Stomach (tissue), 9 donors: ENCODE results near the gene PRODH2. TPM values are rescaled to one million over a fixed set of nuclear protein-coding genes. Genes with fewer than 3 reads are reported as not detected.

Experiments
- DNase-seq, 2 donors: peaks; one replicate each; pipeline versions ENCODE4 v3.0.0 to v3.0.0-alpha.2; 2013 to 2019
- H3K27ac ChIP-seq, 5 donors: fragments of 200-600 bp in 4 of 5; sonication (generic) in 4 of 5; one replicate each; pipeline ENCODE4 v1.5.1; 2013 to 2019; ENCODE audit warnings: mild to moderate bottlenecking in 1 of 5, moderate library complexity in 1 of 5
- H3K27me3 ChIP-seq, 3 donors: fragments of 200-600 bp; sonication (generic); one replicate each; pipeline ENCODE4 v1.5.1; 2017 to 2019; ENCODE audit warnings: mixed run types in 1 of 3
- H3K36me3 ChIP-seq, 4 donors: fragments of 200-600 bp; sonication (generic); 1 replicate in 3 of 4; 2 replicates in 1 of 4; pipeline ENCODE4 v1.5.1; 2016 to 2019
- H3K4me1 ChIP-seq, 4 donors: fragments of 200-600 bp; sonication (generic); one replicate each; pipeline ENCODE4 v1.5.1; 2016 to 2019
- H3K4me3 ChIP-seq, 4 donors: fragments of 200-600 bp; sonication (generic) in 3 of 4; one replicate each; pipeline ENCODE4 v1.5.1; 2016 to 2019; ENCODE audit warnings: mild to moderate bottlenecking in 1 of 4
- H3K9me3 ChIP-seq, 4 donors: fragments of 200-600 bp; sonication (generic); one replicate each; pipeline ENCODE4 v1.5.1; 2016 to 2019
- EP300 ChIP-seq: sonication (generic); formaldehyde crosslinking; IDR thresholded peaks from one replicate; pipeline ENCODE4 v1.6.1; 2017; ENCODE audit warnings: antibody characterized with exemption
- POLR2A ChIP-seq, 4 donors: fragments of 450-650 bp; IDR thresholded peaks; one replicate each; pipeline ENCODE4 v1.6.1; 2016; ENCODE audit warnings: antibody characterized with exemption in 4 of 4, control low read depth in 2 of 4, mild to moderate bottlenecking in 1 of 4, moderate library complexity in 1 of 4
- POLR2AphosphoS5 ChIP-seq, 3 donors: sonication (generic); formaldehyde crosslinking; IDR thresholded peaks; one replicate each; pipeline ENCODE4 v1.6.1; 2016; ENCODE audit warnings: antibody characterized with exemption in 3 of 3
- WGBS, 5 donors: extraction: QIAGEN DNeasy Blood & Tissue Kit in 3 of 5; methylation state at CpG; one replicate each; pipeline versions ENCODE4 v1.1.5 to v1.1.7; 2013 to 2018; 5-methylcytosine and 5-hydroxymethylcytosine counted together
- intact Hi-C: fragments of 100-400 bp; cut with DNase I; formaldehyde crosslinking; loops from one replicate; pipeline ENCODE4 v1.15.1; 2023; ENCODE audit warnings: low total_unique reads
- polyA plus RNA-seq, 3 donors: library from polyadenylated mRNA; stranded (reverse); fragments of 200-250 nt; gene quantifications; one replicate each; pipeline ENCODE4 v1.2.3, GENCODE V29; 2013
- total RNA-seq, 5 donors: library from RNA; depleted of rRNA; stranded (reverse); fragments of >200 nt; gene quantifications; one replicate each; pipeline versions ENCODE4 v1.1.0 to v1.2.3, GENCODE V29; 2014 to 2016
- TF ChIP-seq, protein P1 (sequence below), 7 experiments: fragments of 450-650 bp in 4 of 7; fragments of 200-600 bp in 3 of 7; sonication (generic) in 3 of 7; IDR thresholded peaks; one replicate each; pipeline ENCODE4 v1.5.1; 2016 to 2019; ENCODE audit warnings: antibody characterized with exemption in 7 of 7, control low read depth in 2 of 7, mild to moderate bottlenecking in 1 of 7
- donor health status: healthy with polysubstance abuse.
- donor health status: Bipolar disorder and iron deficiency.
- donor health status: healthy.

PRODH2 gene
- total and polyA plus RNA-seq, 8 donors = 0.23 TPM; not detected in 7

DNA sequence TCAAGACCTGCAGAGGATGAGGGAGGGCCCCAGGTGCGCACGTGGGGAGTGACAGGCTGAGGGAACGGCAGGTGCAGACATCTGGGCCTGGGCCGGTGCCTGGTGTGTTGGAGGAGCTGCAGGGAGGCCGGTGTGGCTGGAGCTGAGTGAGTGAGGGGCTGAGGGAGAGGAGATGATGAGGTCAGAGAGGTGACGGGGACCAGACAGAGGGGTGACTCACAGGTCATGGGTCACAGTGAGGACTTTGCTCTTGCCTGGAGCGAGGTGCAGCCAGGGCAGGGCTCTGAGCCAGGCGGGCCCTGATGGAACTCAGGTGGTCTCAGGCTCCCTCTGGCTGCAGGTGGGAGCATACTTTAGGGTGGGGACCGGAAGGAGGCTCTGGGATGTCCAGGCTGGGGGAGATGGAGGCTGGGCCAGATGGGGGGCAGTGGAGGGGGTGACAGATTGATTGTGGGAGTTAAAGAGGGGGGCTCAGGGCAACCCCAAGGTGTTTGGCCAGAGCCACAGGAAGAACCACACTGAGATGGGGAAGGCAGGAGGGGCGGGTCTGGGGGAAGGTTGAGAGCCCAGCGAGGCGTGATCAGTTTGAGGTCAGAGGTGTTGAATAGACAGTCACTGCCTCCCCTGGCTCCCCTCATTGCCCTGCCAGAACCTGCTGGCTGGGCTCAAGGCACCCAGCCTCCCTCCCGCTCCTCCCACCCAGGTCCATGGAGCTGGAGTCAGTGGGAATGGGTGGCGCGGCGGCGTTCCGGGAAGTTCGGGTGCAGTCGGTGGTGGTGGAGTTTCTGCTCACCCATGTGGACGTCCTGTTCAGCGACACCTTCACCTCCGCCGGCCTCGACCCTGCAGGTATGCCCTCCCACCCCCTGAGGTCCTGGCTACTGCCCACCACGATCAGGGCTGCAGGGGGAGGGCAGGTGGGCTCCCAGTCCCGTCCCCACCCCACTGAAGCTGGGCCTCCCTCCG, 28.9 kb downstream of the PRODH2 start:
- peaks cover 5 to 83% (median 69%) of the 10 kb centered on the region in 4 donors for H3K36me3 ChIP-seq
- no peak for DNase-seq
- intact Hi-C loops = no loop called here
- H3K4me1 ChIP-seq = no peaks in the 10 kb centered on the region
- no peak overlapping the region for H3K4me3 ChIP-seq
- no peaks in the 10 kb centered on the region for H3K9me3 ChIP-seq
- H3K27me3 ChIP-seq = no peaks in the 10 kb centered on the region
- no peak overlapping the region for H3K27ac ChIP-seq
- TF ChIP-seq POLR2A (IDR thresholded peaks at IDR 0.05) (no peak), POLR2AphosphoS5 (IDR thresholded peaks at IDR 0.05) (no peak), EP300 (no peak)
- TF ChIP-seq, protein P1, sequence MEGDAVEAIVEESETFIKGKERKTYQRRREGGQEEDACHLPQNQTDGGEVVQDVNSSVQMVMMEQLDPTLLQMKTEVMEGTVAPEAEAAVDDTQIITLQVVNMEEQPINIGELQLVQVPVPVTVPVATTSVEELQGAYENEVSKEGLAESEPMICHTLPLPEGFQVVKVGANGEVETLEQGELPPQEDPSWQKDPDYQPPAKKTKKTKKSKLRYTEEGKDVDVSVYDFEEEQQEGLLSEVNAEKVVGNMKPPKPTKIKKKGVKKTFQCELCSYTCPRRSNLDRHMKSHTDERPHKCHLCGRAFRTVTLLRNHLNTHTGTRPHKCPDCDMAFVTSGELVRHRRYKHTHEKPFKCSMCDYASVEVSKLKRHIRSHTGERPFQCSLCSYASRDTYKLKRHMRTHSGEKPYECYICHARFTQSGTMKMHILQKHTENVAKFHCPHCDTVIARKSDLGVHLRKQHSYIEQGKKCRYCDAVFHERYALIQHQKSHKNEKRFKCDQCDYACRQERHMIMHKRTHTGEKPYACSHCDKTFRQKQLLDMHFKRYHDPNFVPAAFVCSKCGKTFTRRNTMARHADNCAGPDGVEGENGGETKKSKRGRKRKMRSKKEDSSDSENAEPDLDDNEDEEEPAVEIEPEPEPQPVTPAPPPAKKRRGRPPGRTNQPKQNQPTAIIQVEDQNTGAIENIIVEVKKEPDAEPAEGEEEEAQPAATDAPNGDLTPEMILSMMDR (IDR thresholded peaks at IDR 0.05) = no peak
- 79 to 86% (median 84%) methylated on average over 23 to 28 of the region's 28 CpGs for WGBS, 5 donors

DNA sequence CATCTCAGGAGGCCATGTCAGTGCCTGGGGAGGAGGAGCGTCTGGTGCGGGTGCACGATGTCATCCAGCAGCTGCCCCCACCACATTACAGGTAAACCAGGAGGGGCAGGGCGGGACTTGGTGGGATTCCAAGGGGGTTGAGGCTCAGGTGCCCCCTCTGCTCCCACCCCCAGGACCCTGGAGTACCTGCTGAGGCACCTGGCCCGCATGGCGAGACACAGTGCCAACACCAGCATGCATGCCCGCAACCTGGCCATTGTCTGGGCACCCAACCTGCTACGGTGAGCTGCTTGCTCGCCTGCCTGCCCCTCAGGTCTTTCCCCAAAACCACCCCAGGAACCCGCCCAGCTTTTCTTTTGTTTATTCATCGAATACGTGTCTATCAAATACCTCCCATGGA, 30.1 kb downstream of the PRODH2 start:
- no peak for TF ChIP-seq POLR2AphosphoS5 (IDR thresholded peaks at IDR 0.05)
- no peak for TF ChIP-seq POLR2A (IDR thresholded peaks at IDR 0.05)
- TF ChIP-seq, protein P1 (IDR thresholded peaks at IDR 0.05) = no peak
- no peak for TF ChIP-seq EP300
- no peak overlapping the region for H3K4me3 ChIP-seq
- H3K36me3 ChIP-seq = peaks cover 5 to 91% (median 75%) of the 10 kb centered on the region in 4 donors
- no peaks in the 10 kb centered on the region for H3K4me1 ChIP-seq
- no peak overlapping the region for H3K27ac ChIP-seq
- no peaks in the 10 kb centered on the region for H3K9me3 ChIP-seq
- no peaks in the 10 kb centered on the region for H3K27me3 ChIP-seq
- no peak for DNase-seq
- intact Hi-C loops = no loop called here
- 94 to 95% (median 95%) methylated on average over 9 to 12 of the region's 12 CpGs for WGBS, 5 donors

- WGBS, 5 donors = 75 to 88% (median 82%) methylated on average over 9 of the region's 9 CpGs
- H3K27ac ChIP-seq = no peak overlapping the region
- intact Hi-C loops = no loop called here
- no peaks in the 10 kb centered on the region for H3K27me3 ChIP-seq
- no peaks in the 10 kb centered on the region for H3K9me3 ChIP-seq
- H3K36me3 ChIP-seq = peaks cover 5 to 81% (median 66%) of the 10 kb centered on the region in 4 donors
- TF ChIP-seq POLR2AphosphoS5 (IDR thresholded peaks at IDR 0.05) (no peak), EP300 (no peak), POLR2A (IDR thresholded peaks at IDR 0.05) (no peak)
- TF ChIP-seq, protein P1 (IDR thresholded peaks at IDR 0.05) = no peak
- H3K4me3 ChIP-seq = no peak overlapping the region
- DNase-seq = no peak
- H3K4me1 ChIP-seq = peaks cover 0 to 7% (median 2%) of the 10 kb centered on the region in 4 donors
These were observed 31.0 kb downstream of the PRODH2 start for GRCh38 chr19:35781650-35782049.

- peaks cover 7 to 16% (median 11%) of the 10 kb centered on the region in 4 donors for H3K4me1 ChIP-seq
- no peak overlapping the region for H3K4me3 ChIP-seq
- WGBS, 5 donors = 90 to 98% (median 94%) methylated on average over 18 to 20 of the region's 20 CpGs
- no peak for DNase-seq
- intact Hi-C loops = no loop called here
- H3K36me3 ChIP-seq = peaks cover 5 to 72% (median 62%) of the 10 kb centered on the region in 4 donors
- H3K9me3 ChIP-seq = no peaks in the 10 kb centered on the region
- H3K27ac ChIP-seq = no peak overlapping the region
- no peak for TF ChIP-seq POLR2A (IDR thresholded peaks at IDR 0.05)
- TF ChIP-seq POLR2AphosphoS5 (IDR thresholded peaks at IDR 0.05) = no peak
- TF ChIP-seq, protein P1 (IDR thresholded peaks at IDR 0.05) = no peak
- TF ChIP-seq EP300 = no peak
- no peaks in the 10 kb centered on the region for H3K27me3 ChIP-seq
These were observed 31.9 kb downstream of the PRODH2 start for GRCh38 chr19:35780717-35781116.
